Adipose tissue (tissue), 3 donors: Measurements from ENCODE around the gene FAM3C. TPM values are rescaled to one million over a fixed set of nuclear protein-coding genes. Genes with fewer than 3 reads are reported as not detected.

Experiments used
- H3K27ac ChIP-seq: one replicate; pipeline ENCODE4 v1.5.1; 2013; ENCODE audit warnings: low read depth, low read length
- WGBS, 3 donors: extraction: QIAGEN DNeasy Blood & Tissue Kit; methylation state at CpG; one replicate each; pipeline ENCODE4 v1.1.7; 2013; 5-methylcytosine and 5-hydroxymethylcytosine counted together
- polyA plus RNA-seq, 3 donors: library from polyadenylated mRNA; stranded (reverse); fragments of 200-250 nt; gene quantifications; one replicate each; pipeline ENCODE4 v1.2.3, GENCODE V29; 2013
- donor health status: healthy with polysubstance abuse.
- donor health status: Bipolar disorder and iron deficiency.
- donor health status: healthy.

The FAM3C gene
- polyA plus RNA-seq, 3 donors: 26.6 to 46.7 (median 28.8) TPM

DNA sequence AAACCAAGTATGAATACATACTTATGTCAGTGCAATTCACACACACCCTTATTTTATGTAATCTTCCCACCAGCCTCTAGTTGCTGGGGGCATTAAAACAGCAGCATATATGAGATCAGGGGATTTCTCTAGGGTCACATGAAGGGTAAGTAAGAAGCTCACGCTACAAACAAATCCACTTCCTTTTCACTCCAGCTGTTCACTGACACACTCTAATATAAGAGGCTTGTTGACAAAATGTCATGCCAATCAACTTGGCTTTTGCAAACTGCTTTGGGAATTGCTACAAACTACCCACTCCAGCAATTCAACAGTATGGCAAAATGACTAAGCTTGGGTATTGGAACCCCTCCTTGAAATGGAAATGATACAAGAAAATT is 10.3 kb downstream of the FAM3C start:
- 18 to 26% (median 26%) methylated on average over 1 of the region's 1 CpG for WGBS, 3 donors
- H3K27ac ChIP-seq: no peak overlapping the region

DNA sequence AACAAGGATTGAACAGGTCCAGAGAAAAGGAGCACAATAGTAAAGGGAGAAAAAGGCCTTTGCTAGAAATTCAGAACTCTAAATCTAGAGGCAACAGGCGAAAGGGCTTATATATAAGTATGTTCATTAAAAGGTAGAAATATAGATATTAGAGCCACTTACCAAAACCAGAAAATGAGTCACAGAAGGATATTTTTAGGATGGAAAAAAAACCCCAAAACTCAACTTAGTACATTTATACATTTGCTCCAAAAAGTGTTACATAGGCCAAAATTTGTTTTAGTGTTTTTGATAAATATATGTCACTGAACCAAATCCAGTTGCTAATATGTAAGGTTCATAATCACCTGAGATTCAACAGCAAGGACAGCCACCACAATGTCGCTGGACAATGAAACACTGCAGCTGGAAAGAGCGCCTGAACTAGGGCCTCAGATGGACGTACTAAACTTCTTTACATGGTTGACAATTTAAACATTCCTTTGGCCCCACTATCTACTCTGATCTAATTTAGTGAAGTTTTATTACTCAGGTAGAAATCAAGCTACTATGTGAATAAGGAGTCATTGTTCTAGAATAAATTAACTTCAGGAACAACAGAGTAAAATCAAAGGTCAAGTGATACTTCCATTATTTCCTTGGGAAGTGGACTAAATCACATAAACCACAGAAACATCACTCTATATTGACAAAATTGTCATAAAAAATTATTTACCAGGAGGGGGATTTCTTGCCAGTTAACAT is 10.9 kb downstream of the FAM3C start:
- no peak overlapping the region for H3K27ac ChIP-seq
- WGBS, 3 donors: 80 to 93% (median 92%) methylated on average over 4 of the region's 4 CpGs

DNA sequence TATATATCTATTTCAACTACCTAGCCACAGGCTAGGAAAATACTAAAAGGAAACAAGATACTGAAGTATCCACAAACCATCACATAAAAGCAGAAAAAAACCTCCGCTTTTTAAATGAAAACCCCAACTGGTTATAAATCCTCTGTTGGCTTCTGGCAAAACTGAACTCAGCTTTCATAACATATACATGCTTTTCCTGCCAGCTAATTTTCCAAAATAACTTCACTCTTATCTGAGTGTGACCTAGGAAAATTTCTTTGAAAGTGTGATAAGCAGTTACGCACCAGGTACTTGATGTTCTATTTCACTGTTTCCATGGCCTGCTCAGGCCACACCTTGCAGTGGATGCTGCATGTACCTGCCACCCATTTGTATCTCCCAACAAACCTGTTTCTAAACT is 11.8 kb downstream of the FAM3C start:
- H3K27ac ChIP-seq: no peak overlapping the region
- 54 to 80% (median 75%) methylated on average over 2 of the region's 2 CpGs for WGBS, 3 donors

DNA sequence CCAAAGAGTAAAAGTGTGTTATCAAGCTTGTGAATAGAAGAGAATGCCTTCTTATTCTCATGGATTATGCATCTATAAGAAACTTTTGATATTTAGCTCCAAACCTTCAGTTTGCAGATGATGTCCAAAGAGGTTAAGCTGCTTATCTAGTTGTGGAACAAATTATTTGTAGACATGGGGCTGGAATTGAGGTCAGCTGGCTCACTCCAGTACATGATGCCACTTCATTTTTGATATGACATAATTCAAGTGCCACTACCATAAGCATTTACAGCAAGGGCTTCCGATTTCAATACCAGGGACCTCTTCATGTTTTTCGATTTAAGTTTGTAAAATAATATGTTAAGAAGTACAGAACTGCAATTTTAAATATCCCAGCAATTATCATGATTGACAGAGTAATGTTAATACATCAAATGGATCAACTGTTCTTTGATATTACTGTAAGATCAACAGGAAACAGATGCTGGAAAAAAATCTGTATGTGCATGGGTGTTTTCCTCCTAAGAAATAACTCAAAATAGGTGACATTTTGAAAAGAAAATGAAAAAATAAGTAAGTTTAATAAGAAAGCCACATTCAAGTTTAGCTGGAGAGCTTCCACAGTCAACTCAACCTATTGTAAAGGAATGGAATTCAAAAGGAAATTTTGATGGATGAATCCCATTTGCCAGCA is 12.7 kb downstream of the FAM3C start:
- WGBS, 3 donors: 71 to 87% (median 74%) methylated on average over 2 of the region's 2 CpGs
- H3K27ac ChIP-seq: no peak overlapping the region

DNA sequence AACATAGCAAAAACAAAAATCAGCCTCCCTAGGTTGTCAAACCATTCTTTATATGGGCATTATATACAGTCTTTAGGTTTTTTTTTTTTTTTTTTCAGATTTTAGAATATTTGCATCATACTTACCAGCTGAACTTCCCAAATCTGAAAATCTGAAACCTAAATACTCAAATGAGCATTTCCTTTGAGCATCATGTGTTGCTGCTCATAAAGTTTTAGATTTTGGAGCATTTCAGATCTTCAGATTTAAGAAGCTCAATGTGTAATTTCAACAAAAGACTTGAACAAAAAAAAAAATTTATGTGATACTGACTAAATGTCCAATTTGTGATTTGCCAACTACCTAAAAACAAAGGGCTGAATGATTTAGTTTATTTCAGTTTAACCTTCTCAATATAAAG is 13.6 kb downstream of the FAM3C start:
- no peak overlapping the region for H3K27ac ChIP-seq

DNA sequence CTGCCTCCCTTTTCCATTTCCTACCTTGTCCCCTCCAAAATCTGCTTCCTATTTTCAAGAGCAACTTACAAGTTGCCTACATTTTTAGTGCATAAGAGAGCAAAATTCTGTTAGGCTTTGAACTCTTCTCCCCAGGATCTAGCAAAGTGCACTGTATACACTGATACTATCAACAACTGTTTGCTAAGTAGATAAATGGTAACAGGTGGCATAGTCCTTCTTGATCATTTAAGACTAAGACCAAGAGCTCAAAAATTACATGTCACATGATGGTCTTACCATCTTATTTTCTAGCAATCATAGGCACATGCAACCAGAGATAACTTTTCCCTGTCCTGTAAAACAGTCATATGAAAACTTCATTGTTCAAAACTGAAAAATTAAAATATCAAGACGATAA is 16.2 kb downstream of the FAM3C start:
- no peak overlapping the region for H3K27ac ChIP-seq
- 85 to 98% (median 91%) methylated on average over 1 of the region's 1 CpG for WGBS, 3 donors

DNA sequence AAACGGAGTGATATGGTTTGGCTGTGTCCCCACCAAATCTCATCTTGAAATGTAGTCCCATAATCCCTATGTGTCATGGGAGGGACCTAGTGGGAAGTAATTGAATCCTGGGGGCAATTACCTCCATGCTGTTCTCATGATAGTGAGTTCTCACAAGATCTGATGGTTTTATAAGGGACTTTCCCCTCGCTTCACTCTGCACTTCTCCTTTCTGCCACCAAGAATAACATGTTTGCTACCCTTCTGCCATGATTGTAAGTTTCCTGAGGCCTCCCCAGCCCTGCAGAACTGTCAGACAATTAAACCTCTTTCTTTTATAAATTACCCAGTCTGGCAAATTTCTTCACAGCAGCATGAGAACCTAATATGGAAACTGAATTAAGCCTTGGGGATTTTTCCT is 19.1 kb downstream of the FAM3C start:
- H3K27ac ChIP-seq: no peak overlapping the region
- WGBS, 3 donors: 91 to 100% (median 93%) methylated on average over 2 of the region's 2 CpGs

DNA sequence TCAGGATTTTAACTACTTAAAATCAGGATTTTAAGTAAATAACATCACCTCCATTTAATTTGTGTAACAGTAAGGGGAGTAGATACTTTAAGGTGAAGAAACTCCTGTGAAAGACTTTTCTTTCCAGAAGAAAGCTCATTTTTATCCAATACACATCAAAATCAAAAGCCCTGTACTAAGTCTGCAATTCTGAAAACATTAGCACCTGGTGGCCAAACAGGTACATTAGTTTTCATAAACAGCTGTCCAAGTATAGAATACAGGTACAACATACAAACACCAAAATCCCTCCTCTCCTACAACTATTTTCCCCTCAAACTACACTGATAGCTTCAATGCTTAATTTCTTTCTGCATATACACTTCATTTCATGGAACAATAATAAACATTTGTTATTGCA is 22.9 kb downstream of the FAM3C start:
- no peak overlapping the region for H3K27ac ChIP-seq

DNA sequence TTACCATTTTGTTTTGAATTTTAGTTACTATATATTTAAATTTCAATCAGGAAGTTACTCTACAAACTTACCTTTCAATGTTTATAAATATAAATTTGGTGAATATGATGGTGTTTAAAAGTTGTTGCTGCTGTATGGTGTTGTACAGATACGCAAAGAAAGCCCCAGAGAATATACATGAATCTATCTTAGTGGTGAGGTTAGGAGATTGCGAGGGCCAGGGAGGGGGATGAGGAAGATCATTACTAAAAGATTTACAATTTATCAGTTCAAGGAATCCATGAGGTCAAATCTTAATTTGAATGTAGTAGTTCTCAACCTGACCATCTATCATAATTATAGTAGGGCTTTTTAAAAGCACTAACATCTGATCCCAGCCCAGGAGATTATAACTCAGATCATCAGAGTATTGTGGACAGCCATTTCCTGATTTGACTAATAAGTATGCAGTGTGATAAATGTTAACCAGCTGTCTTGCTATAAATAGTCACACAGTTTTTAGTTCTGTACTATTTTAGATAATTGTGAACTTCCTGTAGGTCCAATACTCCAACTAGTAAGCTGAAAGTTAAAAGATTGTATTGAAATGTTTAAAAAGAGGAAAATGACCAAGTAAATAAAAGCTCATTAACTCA is 23.6 kb downstream of the FAM3C start:
- H3K27ac ChIP-seq: no peak overlapping the region
- WGBS, 3 donors: 84 to 92% (median 89%) methylated on average over 2 of the region's 2 CpGs

DNA sequence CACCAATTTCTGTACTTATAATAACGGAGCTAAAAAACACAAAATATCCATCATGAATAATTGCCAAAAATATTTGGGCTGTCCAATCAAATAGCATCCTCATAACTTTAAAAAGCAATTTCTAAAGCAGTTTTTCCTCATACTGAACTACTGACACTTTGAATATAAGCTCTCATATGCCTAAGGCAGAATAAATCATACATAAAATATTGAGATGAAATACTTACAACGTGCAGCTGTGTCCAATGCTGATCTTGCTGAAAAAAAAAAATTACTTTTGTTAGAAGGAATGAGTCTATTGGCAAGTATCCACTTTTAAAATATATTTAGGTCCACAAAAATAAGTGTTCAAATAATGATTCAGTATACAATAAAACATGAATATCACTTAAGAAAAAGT is 24.2 kb downstream of the FAM3C start:
- WGBS, 3 donors: 69 to 72% (median 72%) methylated on average over 2 of the region's 2 CpGs

DNA sequence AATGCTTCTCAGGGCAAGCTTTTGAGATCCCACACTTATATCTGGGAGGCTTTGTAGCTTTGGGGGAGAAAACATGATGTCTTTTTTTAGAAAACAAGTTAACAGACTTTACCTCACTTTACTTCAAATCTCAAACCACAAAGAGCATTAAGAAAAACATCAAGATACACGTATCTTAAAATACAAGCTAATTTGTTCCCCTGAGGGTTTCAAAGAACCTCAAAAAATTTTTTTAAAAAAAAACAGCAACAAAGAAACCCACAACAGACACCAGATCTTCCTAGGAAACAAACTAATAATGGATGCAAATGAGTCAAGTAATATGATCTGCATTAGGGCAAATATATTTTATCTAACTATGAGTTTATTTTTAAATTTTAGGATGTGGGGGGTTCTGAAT is 24.7 kb downstream of the FAM3C start:
- no peak overlapping the region for H3K27ac ChIP-seq
- 69 to 79% (median 72%) methylated on average over 1 of the region's 1 CpG for WGBS, 3 donors

More for the DNA sequence above, 24.2 kb downstream of the FAM3C start:
- H3K27ac ChIP-seq: no peak overlapping the region

DNA sequence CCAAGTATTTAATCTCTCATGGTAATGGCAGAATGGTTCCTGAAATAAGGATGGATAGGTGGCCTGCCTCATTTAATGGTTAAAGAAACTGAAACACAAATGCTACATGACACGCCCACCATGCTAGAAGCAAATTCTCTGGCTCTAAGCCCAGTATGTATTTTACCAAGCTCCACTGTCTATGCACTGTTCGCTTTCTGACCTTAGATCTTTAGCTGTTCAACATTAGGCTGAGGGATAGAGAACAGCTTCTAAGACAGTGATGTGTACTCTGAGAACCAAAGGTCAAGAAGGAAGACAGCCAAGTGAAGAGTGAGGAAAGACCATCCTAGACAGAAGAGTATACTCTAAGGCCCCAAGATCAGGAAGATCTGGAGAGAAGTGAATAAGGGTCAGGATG is 26.6 kb downstream of the FAM3C start:
- H3K27ac ChIP-seq: no peak overlapping the region
- WGBS, 3 donors: 31 to 52% (median 41%) methylated on average over 2 of the region's 2 CpGs

DNA sequence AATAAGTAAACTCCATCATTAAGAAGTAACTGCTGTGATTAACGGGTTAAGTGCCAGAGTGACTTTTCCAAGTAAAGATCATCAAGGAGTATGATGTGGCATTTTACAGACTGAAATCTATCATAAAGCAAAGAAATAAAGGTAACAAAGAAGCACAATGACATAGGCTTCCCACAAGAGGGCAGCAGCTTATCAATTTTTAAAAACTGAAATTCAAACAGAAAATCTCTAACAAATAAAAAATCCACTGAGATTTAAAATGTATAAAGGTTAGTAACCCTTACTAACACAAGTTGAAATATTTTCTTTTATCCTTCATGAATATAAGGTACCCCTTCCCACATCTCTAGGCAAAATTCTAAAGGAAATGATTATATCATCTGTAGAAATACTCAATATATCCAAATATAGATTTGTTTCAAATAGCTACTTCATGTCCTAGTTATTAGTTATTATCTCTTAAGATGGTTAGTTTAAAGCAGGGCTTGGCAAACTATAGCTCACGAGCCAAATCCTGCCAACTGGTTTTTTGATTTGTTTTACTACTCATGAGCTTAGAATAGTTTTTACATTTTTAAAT is 29.2 kb downstream of the FAM3C start:
- WGBS, 3 donors: 31 to 55% (median 38%) methylated on average over 2 of the region's 2 CpGs
- H3K27ac ChIP-seq: no peak overlapping the region

DNA sequence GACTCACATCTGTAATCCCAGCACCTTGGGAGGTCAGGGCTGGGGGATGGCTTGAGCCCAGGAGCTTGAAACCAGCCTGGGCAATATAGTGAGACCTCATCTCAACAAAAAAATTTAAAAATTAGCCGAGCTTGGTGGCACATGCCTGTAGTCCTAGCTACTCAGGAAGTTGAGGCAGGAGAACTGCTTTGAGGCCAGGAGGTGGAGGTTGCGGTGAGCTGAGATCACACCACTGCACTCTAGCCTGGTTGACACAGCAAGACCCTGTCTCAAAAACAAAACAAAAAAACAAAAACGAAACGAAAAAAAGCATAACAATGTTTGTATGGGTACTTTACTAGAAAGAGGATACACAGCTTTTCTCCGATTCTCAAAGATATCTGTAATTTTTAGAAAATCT is 35.5 kb downstream of the FAM3C start:
- WGBS, 3 donors: 85 to 91% (median 89%) methylated on average over 5 of the region's 5 CpGs

DNA sequence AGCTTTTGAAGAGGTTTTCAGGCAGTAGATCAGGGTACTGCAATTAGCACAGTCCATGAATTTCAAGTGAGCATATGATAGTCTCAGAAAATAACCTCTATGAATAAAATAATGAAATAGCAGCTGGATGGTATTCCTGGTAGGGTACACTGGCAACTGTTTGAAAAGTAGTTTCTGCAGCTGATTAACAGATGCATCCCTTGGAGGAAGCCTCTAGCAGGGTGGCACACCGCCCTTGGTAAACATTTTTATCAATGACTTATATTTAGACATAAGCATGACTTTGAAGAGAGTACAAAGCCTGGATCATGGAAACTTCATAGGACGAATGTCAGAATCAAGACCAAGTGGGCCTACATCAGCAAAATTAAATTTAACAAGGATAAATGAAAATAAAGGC is 40.5 kb downstream of the FAM3C start:
- 62 to 94% (median 92%) methylated on average over 2 of the region's 2 CpGs for WGBS, 3 donors
- no peak overlapping the region for H3K27ac ChIP-seq

More for the DNA sequence above, 35.5 kb downstream of the FAM3C start:
- no peak overlapping the region for H3K27ac ChIP-seq

DNA sequence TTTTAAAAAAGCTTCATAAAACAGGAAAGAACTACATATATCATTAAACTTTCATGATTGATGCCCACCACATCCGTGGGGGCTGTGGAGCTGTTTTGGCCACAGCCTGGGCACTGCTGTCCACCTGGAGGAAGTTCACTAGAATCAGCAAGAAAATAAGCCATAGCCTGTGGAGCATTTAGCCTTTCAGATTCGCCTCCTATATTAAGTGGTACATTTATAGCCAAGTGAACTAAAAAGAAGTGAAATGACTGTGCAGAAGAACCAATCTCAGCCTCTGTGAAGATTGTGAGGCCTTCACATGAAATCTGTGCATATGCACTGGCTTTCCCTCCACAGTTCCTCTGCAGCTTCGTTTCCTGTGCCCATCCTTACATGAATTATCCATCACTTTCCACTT is 43.8 kb downstream of the FAM3C start:
- no peak overlapping the region for H3K27ac ChIP-seq
- 66 to 81% (median 71%) methylated on average over 3 of the region's 3 CpGs for WGBS, 3 donors

DNA sequence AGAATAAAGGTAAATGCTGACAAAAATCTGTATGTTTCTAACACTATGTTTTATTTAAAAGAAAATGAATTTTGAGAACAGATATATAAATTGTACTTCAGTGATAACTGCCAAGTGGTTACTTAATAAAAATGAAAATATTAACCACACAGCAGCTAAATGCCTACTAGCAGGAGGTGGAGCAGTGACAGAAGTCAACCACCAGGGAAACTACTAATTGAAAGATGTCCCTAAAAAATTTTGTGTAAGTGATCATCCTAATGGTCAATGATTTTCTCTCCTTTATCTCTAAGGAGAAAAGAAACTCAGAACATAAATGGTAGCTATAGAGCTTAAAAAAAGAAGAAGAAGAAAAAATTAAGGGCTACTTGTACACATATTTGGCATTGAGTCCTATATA is 44.4 kb downstream of the FAM3C start:
- H3K27ac ChIP-seq: no peak overlapping the region

DNA sequence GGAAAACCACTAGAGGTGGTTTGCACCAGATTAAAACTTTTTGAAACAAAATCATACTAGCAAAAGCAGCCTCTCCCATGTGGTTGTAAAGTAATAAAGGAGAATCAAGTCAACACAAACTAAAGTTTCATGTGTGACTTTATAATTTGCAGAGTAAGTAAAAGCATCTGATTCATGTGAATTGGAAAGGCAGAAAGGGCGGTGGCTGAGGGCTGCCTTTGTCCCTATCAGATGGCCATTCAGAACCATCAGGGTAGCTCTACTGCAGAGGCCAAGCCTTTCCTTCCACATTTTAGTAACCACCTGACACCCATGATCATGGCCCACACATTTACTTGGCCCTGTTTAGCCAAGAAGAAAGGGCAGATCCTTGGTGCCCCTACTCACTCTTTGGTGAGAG is 51.6 kb downstream of the FAM3C start:
- 84 to 95% (median 89%) methylated on average over 1 of the region's 1 CpG for WGBS, 3 donors
- H3K27ac ChIP-seq: no peak overlapping the region

DNA sequence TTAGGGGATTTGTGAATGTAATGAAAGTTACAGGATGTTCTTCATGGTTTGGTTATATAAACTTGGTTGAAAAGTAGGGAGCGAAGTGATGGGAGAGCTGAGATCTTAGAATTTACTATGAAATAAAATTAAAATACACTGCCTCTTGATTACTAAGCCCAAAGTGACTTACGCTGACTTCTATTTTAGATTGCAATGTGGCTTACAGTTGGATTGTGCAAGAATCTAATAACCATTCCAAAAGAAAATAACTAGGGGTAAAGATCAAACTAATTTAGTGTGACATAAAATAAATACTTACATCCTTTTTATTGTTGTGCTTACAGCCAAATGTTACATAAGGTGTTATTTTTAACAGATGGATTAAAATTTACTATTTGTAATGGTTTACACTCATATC is 52.0 kb downstream of the FAM3C start:
- H3K27ac ChIP-seq: no peak overlapping the region
- 75 to 93% (median 88%) methylated on average over 2 of the region's 2 CpGs for WGBS, 3 donors

DNA sequence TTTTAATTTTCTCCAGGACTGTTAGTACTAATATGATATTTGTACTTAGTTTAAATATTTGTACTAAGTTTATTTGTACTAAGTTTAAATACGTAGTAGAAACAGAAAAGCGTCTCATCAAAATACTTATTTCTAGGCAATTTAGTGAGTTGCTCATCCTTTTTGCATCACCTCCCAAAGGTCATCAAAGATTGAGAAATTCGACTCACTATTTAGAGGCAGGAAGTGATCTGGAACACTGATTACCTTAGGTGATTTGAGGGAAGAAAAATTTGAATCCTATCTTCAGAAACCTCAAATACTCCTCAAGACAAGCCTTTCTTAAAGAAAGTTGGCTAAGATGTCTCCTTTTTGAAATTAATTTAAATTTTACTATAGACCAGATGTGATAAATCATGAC is 52.8 kb downstream of the FAM3C start:
- 78 to 86% (median 81%) methylated on average over 3 of the region's 3 CpGs for WGBS, 3 donors
- H3K27ac ChIP-seq: no peak overlapping the region
